Breast epithelium (tissue), 3 donors: ENCODE measurements around the gene RNPC3.

Experiments
- POLR2A ChIP-seq: fragments of 450-650 bp; IDR thresholded peaks from one replicate; pipeline ENCODE4 v1.6.1; 2016; ENCODE audit warnings: antibody characterized with exemption, mild to moderate bottlenecking, moderate library complexity
- TF ChIP-seq, protein P1 (sequence below), 3 donors: fragments of 450-650 bp; IDR thresholded peaks; one replicate each; pipeline ENCODE4 v1.5.1; 2016 to 2017; ENCODE audit warnings: antibody characterized with exemption in 3 of 3, mild to moderate bottlenecking in 3 of 3, moderate library complexity in 3 of 3

- TF ChIP-seq, protein P1, sequence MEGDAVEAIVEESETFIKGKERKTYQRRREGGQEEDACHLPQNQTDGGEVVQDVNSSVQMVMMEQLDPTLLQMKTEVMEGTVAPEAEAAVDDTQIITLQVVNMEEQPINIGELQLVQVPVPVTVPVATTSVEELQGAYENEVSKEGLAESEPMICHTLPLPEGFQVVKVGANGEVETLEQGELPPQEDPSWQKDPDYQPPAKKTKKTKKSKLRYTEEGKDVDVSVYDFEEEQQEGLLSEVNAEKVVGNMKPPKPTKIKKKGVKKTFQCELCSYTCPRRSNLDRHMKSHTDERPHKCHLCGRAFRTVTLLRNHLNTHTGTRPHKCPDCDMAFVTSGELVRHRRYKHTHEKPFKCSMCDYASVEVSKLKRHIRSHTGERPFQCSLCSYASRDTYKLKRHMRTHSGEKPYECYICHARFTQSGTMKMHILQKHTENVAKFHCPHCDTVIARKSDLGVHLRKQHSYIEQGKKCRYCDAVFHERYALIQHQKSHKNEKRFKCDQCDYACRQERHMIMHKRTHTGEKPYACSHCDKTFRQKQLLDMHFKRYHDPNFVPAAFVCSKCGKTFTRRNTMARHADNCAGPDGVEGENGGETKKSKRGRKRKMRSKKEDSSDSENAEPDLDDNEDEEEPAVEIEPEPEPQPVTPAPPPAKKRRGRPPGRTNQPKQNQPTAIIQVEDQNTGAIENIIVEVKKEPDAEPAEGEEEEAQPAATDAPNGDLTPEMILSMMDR (IDR thresholded peaks at IDR 0.05): no peak
- no peak for TF ChIP-seq POLR2A
These were observed 35.6 kb upstream of the RNPC3 start for GRCh38 chr1:103489935-103490334.
